H1 (cell line): Measurements from ENCODE around the gene GAREM2.

Experiments used
- CHD2 ChIP-seq: IDR thresholded peaks from 2 replicates; pipeline ENCODE4 v1.6.1; 2012; ENCODE audit warnings: low read length, improper control_type of control experiment
- CTCF ChIP-seq, 3 experiments: IDR thresholded peaks; 1 replicate in 2 of 3; 2 replicates in 1 of 3; pipeline versions ENCODE4 v1.5.1 to v1.6.1; 2011; ENCODE audit warnings: low read length in 3 of 3, mild to moderate bottlenecking in 3 of 3, inconsistent platforms in 2 of 3, low read depth in 1 of 3, moderate library complexity in 1 of 3; ENCODE audit not compliant: insufficient read depth in 1 of 3; ENCODE audit errors: control extremely low read depth in 1 of 3
- JUN ChIP-seq: IDR thresholded peaks from 2 replicates; pipeline ENCODE4 v1.6.1; 2011; ENCODE audit warnings: low read depth, mild to moderate bottlenecking, improper control_type of control experiment, low read length
- MAX ChIP-seq: IDR thresholded peaks from 2 replicates; pipeline ENCODE4 v1.6.1; 2012; ENCODE audit warnings: inconsistent platforms
- RAD21 ChIP-seq, 2 experiments: IDR thresholded peaks in 1 of 2; conservative IDR thresholded peaks in 1 of 2; 2 replicates each; pipeline ENCODE4 v1.6.1; 2011; ENCODE audit warnings: low read depth in 2 of 2, low read length in 2 of 2, improper control_type of control experiment in 1 of 2, inconsistent platforms in 1 of 2, mild to moderate bottlenecking in 1 of 2, moderate library complexity in 1 of 2
- SIN3A ChIP-seq, 2 experiments: IDR thresholded peaks in 1 of 2; conservative IDR thresholded peaks in 1 of 2; 2 replicates each; pipeline ENCODE4 v1.6.1; 2011 to 2012; ENCODE audit warnings: low read length in 2 of 2, improper control_type of control experiment in 1 of 2, low read depth in 1 of 2, mild to moderate bottlenecking in 1 of 2
- SIX5 ChIP-seq: IDR thresholded peaks from 2 replicates; pipeline ENCODE4 v1.6.1; 2011; ENCODE audit warnings: mild to moderate bottlenecking, low read depth, low read length
- SP1 ChIP-seq: IDR thresholded peaks from 2 replicates; pipeline ENCODE4 v1.6.1; 2011; ENCODE audit warnings: low read depth, low read length
- SRF ChIP-seq: IDR thresholded peaks from 2 replicates; pipeline ENCODE4 v1.6.1; 2011; ENCODE audit warnings: mild to moderate bottlenecking, low read depth, low read length, moderate library complexity
- TAF1 ChIP-seq: IDR thresholded peaks from 2 replicates; pipeline ENCODE4 v1.6.1; 2011; ENCODE audit warnings: mild to moderate bottlenecking, low read depth, low read length

- TF ChIP-seq CTCF (IDR thresholded peaks at IDR 0.05; ENCODE audit: control extremely low read depth in 1 of 3, insufficient read depth in 1 of 3, low read depth in 1 of 3, low read length in 3 of 3) (no peak), CHD2 (no peak), SIN3A (conservative IDR thresholded peaks at IDR 0.05 in 1 of 2, IDR thresholded peaks at IDR 0.05 in 1 of 2; ENCODE audit: low read depth in 1 of 2, low read length in 2 of 2) (no peak), SP1 (no peak), SIX5 (no peak), JUN (no peak), RAD21 (IDR thresholded peaks at IDR 0.05 in 1 of 2, conservative IDR thresholded peaks at IDR 0.05 in 1 of 2; ENCODE audit: low read depth in 2 of 2, low read length in 2 of 2) (no peak), MAX (no peak), TAF1 (no peak), SRF (no peak)
Observed at GRCh38 chr2:26169681-26170414, 3.0 kb upstream of the GAREM2 start.
